Activated CD4-positive, alpha-beta T cell treated with anti-CD3 and anti-CD28 coated beads, Interleukin-2, amount 10 ng/mL, durations not matched to agents 24 days and 14 days (primary cell): ENCODE results near the gene HAS3. TPM values are rescaled to one million over a fixed set of nuclear protein-coding genes. Genes with fewer than 3 reads are reported as not detected.
"Not testable (repeated sequence)": the region's sequence is repeated elsewhere in the genome, so short reads cannot be mapped to it uniquely, and the experiment has no call there.

Source experiments
- DNase-seq: peaks from one replicate; pipeline ENCODE4 v3.0.0; 2022
- H3K27ac Mint-ChIP-seq: one replicate; pipeline ENCODE4 v1.8.0; 2022; ENCODE audit warnings: mild to moderate bottlenecking, mixed read lengths
- H3K27me3 Mint-ChIP-seq: one replicate; pipeline ENCODE4 v1.8.0; 2022; ENCODE audit warnings: mixed read lengths
- H3K36me3 Mint-ChIP-seq: one replicate; pipeline ENCODE4 v1.8.0; 2022; ENCODE audit warnings: low read depth, mild to moderate bottlenecking, mixed read lengths
- H3K4me1 Mint-ChIP-seq: one replicate; pipeline ENCODE4 v1.8.0; 2021; ENCODE audit warnings: mixed read lengths
- H3K4me3 Mint-ChIP-seq: one replicate; pipeline ENCODE4 v1.8.0; 2022; ENCODE audit warnings: mild to moderate bottlenecking, moderate library complexity, mixed read lengths
- H3K9me3 Mint-ChIP-seq: one replicate; pipeline ENCODE4 v1.8.0; 2021; ENCODE audit warnings: mixed read lengths
- intact Hi-C: fragments of 100-400 bp; cut with micrococcal nuclease; formaldehyde crosslinking; loops from one replicate; pipeline ENCODE4 v1.15.1; 2023
- total RNA-seq: library from RNA; stranded (reverse); gene quantifications from 2 replicates; pipeline ENCODE4 v1.2.3, GENCODE V29; 2022

HAS3 gene
- total RNA-seq, 1 donor from 2014 or later, result 0.56 TPM

GRCh38 chr16:69116256-69116875 lies 10.9 kb downstream of the HAS3 start:
- H3K36me3 Mint-ChIP-seq, result peaks cover 29% of the 10 kb centered on the region
- H3K4me1 Mint-ChIP-seq, result peaks cover 5% of the 10 kb centered on the region
- no peaks in the 10 kb centered on the region for H3K9me3 Mint-ChIP-seq
- no peak overlapping the region for H3K27ac Mint-ChIP-seq
- DNase-seq, result no peak
- intact Hi-C loops, result loop anchor here (10.0 kb wide), 1 partner anchor 412 kb away; no protein-coding TSS in a partner anchor
- H3K4me3 Mint-ChIP-seq, result no peak overlapping the region
- H3K27me3 Mint-ChIP-seq, result no peaks in the 10 kb centered on the region

GRCh38 chr16:69116906-69117305 lies 11.5 kb downstream of the HAS3 start:
- peaks cover 30% of the 10 kb centered on the region for H3K36me3 Mint-ChIP-seq
- no peaks in the 10 kb centered on the region for H3K27me3 Mint-ChIP-seq
- intact Hi-C loops, result loop anchor here (10.0 kb wide), 1 partner anchor 412 kb away; no protein-coding TSS in a partner anchor
- H3K4me3 Mint-ChIP-seq, result no peak overlapping the region
- no peak overlapping the region for H3K27ac Mint-ChIP-seq
- H3K4me1 Mint-ChIP-seq, result peaks cover 5% of the 10 kb centered on the region
- no peak for DNase-seq
- no peaks in the 10 kb centered on the region for H3K9me3 Mint-ChIP-seq

- intact Hi-C loops, result loop anchor here (10.0 kb wide), 1 partner anchor 414 kb away; no protein-coding TSS in a partner anchor
- no peaks in the 10 kb centered on the region for H3K9me3 Mint-ChIP-seq
- no peak for DNase-seq
Measured at GRCh38 chr16:69118468-69118867, 13.0 kb downstream of the HAS3 start.

GRCh38 chr16:69118994-69119393 lies 13.5 kb downstream of the HAS3 start:
- Mint-ChIP-seq H3K27me3 (no peaks in the 10 kb centered on the region), H3K27ac (no peak overlapping the region), H3K4me1 (peaks cover 5% of the 10 kb centered on the region), H3K9me3 (no peaks in the 10 kb centered on the region), H3K4me3 (no peak overlapping the region), H3K36me3 (peaks cover 31% of the 10 kb centered on the region)
- no peak for DNase-seq
- intact Hi-C loops, result loop anchor here (10.0 kb wide), 1 partner anchor 414 kb away; no protein-coding TSS in a partner anchor

More at GRCh38 chr16:69118468-69118867, 13.0 kb downstream of the HAS3 start:
- Mint-ChIP-seq H3K27me3 (no peaks in the 10 kb centered on the region), H3K4me1 (peaks cover 5% of the 10 kb centered on the region), H3K4me3 (no peak overlapping the region), H3K36me3 (peaks cover 30% of the 10 kb centered on the region), H3K27ac (no peak overlapping the region)

- no peaks in the 10 kb centered on the region for H3K27me3 Mint-ChIP-seq
- H3K4me1 Mint-ChIP-seq, result peaks cover 5% of the 10 kb centered on the region
- no peak overlapping the region for H3K4me3 Mint-ChIP-seq
- H3K27ac Mint-ChIP-seq, result no peak overlapping the region
- intact Hi-C loops, result loop anchor here (10.0 kb wide), 1 partner anchor 415 kb away; no protein-coding TSS in a partner anchor
- H3K9me3 Mint-ChIP-seq, result no peaks in the 10 kb centered on the region
- H3K36me3 Mint-ChIP-seq, result peaks cover 32% of the 10 kb centered on the region
- no peak for DNase-seq
Measured at GRCh38 chr16:69119536-69119935, 14.1 kb downstream of the HAS3 start.

- no peak for DNase-seq
- Mint-ChIP-seq H3K4me1 (peaks cover 5% of the 10 kb centered on the region), H3K27me3 (no peaks in the 10 kb centered on the region), H3K36me3 (peaks cover 30% of the 10 kb centered on the region), H3K4me3 (no peak overlapping the region), H3K9me3 (no peaks in the 10 kb centered on the region), H3K27ac (no peak overlapping the region)
- intact Hi-C loops, result no loop called here
Measured at GRCh38 chr16:69120096-69120664, 14.7 kb downstream of the HAS3 start.

- intact Hi-C loops, result loop anchor here (1.0 to 2.0 kb wide), 3 partner anchors 221 to 596 kb away; no protein-coding TSS in a partner anchor
- Mint-ChIP-seq H3K36me3 (peaks cover 27% of the 10 kb centered on the region), H3K9me3 (no peaks in the 10 kb centered on the region), H3K27ac (no peak overlapping the region), H3K4me1 (peaks cover 11% of the 10 kb centered on the region), H3K27me3 (no peaks in the 10 kb centered on the region), H3K4me3 (no peak overlapping the region)
- peak; percentile 90 for DNase-seq
Measured at GRCh38 chr16:69123910-69124309, 18.5 kb downstream of the HAS3 start.

- not testable (repeated sequence) for H3K4me3 Mint-ChIP-seq, H3K27me3 Mint-ChIP-seq, H3K9me3 Mint-ChIP-seq, DNase-seq, H3K27ac Mint-ChIP-seq
- Mint-ChIP-seq H3K4me1 (peaks cover 11% of the 10 kb centered on the region), H3K36me3 (peaks cover 27% of the 10 kb centered on the region)
- intact Hi-C loops, result loop anchor here (1.0 to 2.0 kb wide), 3 partner anchors 222 to 596 kb away; no protein-coding TSS in a partner anchor
Measured at GRCh38 chr16:69124406-69124805, 19.0 kb downstream of the HAS3 start.

GRCh38 chr16:69124961-69125360 lies 19.5 kb downstream of the HAS3 start:
- H3K9me3 Mint-ChIP-seq, H3K27ac Mint-ChIP-seq, H3K27me3 Mint-ChIP-seq, DNase-seq, H3K4me3 Mint-ChIP-seq: not testable (repeated sequence)
- peaks cover 29% of the 10 kb centered on the region for H3K36me3 Mint-ChIP-seq
- intact Hi-C loops, result loop anchor here (1.0 to 2.0 kb wide), 3 partner anchors 222 to 597 kb away; no protein-coding TSS in a partner anchor
- peaks cover 14% of the 10 kb centered on the region for H3K4me1 Mint-ChIP-seq

GRCh38 chr16:69126221-69126620 lies 20.8 kb downstream of the HAS3 start:
- Mint-ChIP-seq H3K9me3 (no peaks in the 10 kb centered on the region), H3K4me1 (peaks cover 21% of the 10 kb centered on the region), H3K27me3 (no peaks in the 10 kb centered on the region), H3K27ac (peak overlapping the region; percentile 16), H3K36me3 (peaks cover 22% of the 10 kb centered on the region), H3K4me3 (no peak overlapping the region)
- no peak for DNase-seq
- intact Hi-C loops, result no loop called here

- H3K4me1 Mint-ChIP-seq, result peaks cover 27% of the 10 kb centered on the region
- DNase-seq, intact Hi-C loops, H3K27ac Mint-ChIP-seq, H3K9me3 Mint-ChIP-seq, H3K27me3 Mint-ChIP-seq, H3K4me3 Mint-ChIP-seq: not testable (repeated sequence)
- H3K36me3 Mint-ChIP-seq, result peaks cover 24% of the 10 kb centered on the region
Measured at GRCh38 chr16:69126801-69127200, 21.3 kb downstream of the HAS3 start.

- H3K36me3 Mint-ChIP-seq, result peaks cover 30% of the 10 kb centered on the region
- H3K27me3 Mint-ChIP-seq, result no peaks in the 10 kb centered on the region
- peaks cover 30% of the 10 kb centered on the region for H3K4me1 Mint-ChIP-seq
- no peak overlapping the region for H3K4me3 Mint-ChIP-seq
- DNase-seq, result no peak
- H3K9me3 Mint-ChIP-seq, result no peaks in the 10 kb centered on the region
- intact Hi-C loops, result no loop called here
- no peak overlapping the region for H3K27ac Mint-ChIP-seq
Measured at GRCh38 chr16:69127966-69128510, 22.6 kb downstream of the HAS3 start.

GRCh38 chr16:69130461-69130860 lies 25.0 kb downstream of the HAS3 start:
- intact Hi-C loops, result loop anchor here (5.0 kb wide), 1 partner anchor 57 kb away; the partner anchor contains the start of gene SNTB2
- H3K4me1 Mint-ChIP-seq, result peaks cover 45% of the 10 kb centered on the region
- H3K4me3 Mint-ChIP-seq, result peak overlapping the region; percentile 90
- H3K27ac Mint-ChIP-seq, result peak overlapping the region; percentile 34
- H3K9me3 Mint-ChIP-seq, result no peaks in the 10 kb centered on the region
- no peak for DNase-seq
- H3K27me3 Mint-ChIP-seq, result no peaks in the 10 kb centered on the region
- H3K36me3 Mint-ChIP-seq, result peaks cover 45% of the 10 kb centered on the region
